Choroid plexus epithelial cell (primary cell): Measurements from ENCODE around the gene TCERG1L.
"Not testable (repeated sequence)": the region's sequence is repeated elsewhere in the genome, so short reads cannot be mapped to it uniquely, and the experiment has no call there.

Experiments
- DNase-seq: peaks from one replicate; pipeline ENCODE4 v3.0.0-alpha.2; 2010; ENCODE audit warnings: low read depth
- H3K4me3 ChIP-seq: 2 replicates; pipeline ENCODE4 v1.5.1; 2011; ENCODE audit warnings: low read depth, mild to moderate bottlenecking, control low read depth, low read length, moderate library complexity
- CTCF ChIP-seq: conservative IDR thresholded peaks from 2 replicates; pipeline ENCODE4 v1.5.1; 2011; ENCODE audit warnings: low read depth, mild to moderate bottlenecking, control low read depth, inconsistent platforms, low read length, moderate library complexity

TCERG1L gene

DNA sequence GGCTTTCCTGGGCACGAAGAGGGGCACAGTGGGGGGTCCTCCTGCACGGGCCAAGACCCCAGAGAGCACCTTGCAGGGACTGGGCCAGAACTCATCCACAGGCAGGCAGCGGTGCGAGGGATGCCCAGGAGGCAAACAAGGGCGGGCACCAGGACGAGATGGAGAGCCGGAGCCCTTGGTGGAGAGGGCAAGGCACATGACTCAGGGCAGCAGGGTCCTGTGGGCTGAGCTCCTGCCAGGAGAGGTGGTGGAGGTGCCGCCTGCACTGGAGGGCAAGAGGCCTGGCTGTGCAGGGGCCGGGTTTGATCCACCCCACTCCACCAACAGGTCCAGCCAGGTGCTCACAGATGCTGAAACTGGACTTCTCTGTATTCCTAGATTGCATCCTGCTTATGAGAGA, 170.9 kb downstream of the TCERG1L start:
- TF ChIP-seq CTCF = no peak
- H3K4me3 ChIP-seq = no peak overlapping the region
- DNase-seq = no peak

DNA sequence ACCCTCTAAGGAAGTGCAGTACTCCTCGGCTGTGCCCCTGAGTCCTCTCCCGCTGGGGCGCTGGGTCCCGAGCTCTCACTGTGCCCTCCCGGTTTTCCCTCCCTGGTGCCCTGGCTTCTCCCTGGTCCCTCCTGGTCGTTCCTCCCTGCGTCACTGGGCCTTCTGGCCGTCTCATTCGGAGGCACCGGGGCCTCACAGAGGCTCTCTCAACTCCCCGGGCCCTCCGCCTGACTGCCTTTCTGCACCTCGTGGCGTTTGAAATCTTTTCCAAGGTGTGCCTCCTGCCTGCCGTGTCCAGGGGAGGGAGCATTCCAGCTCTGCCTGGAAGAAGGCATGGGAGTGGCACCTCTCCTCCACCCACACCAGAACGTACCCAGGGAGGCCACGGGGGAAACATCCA, 174.3 kb downstream of the TCERG1L start:
- no peak for TF ChIP-seq CTCF
- H3K4me3 ChIP-seq = no peak overlapping the region
- no peak for DNase-seq

GRCh38 chr10:131136336-131136735, 175.2 kb downstream of the TCERG1L start:
- H3K4me3 ChIP-seq, DNase-seq: not testable (repeated sequence)

DNA sequence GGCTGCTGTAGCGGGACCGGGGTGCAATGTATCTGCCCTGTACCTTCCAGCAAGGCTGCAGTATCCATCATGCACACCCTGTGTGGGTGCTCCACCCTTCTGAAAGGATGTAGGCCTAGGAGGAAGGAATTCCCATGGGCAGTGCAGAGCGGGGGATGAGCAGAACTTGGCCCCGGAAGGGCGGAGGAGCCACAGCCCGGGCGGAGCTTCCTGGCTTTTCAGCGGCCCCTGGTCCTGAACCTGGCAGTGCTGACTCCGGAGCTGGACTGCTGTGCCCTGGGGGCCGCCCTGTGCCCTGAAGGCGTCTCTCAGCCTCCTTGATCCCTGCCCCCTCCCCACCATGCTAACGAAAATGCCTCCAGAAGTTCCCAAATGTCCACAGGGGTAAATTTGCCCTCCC, 175.8 kb downstream of the TCERG1L start:
- no peak for DNase-seq
- no peak for TF ChIP-seq CTCF
- no peak overlapping the region for H3K4me3 ChIP-seq

DNA sequence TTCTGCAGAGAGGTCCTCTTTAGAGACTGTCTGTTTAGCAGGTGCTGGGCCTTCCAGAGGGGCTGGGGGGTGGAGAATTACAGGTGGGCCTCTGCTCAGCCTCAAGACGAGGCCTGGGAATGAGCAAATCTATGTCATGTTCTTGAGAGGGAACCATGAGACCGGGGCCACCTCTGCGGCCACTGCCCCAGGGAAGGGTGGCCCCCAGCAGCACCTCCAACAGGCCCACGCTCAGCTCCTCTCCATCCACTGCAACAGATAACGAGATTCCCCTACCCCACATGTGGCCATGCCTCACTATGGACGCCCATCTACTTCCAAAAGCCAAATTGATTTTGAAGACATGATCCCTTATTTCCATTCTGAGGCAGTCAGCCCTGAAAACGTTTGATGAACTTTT, 176.9 kb downstream of the TCERG1L start:
- no peak for TF ChIP-seq CTCF

GRCh38 chr10:131134001-131134576, 177.4 kb downstream of the TCERG1L start:
- no peak overlapping the region for H3K4me3 ChIP-seq
- no peak for TF ChIP-seq CTCF
- DNase-seq = no peak

More for the DNA sequence above, 176.9 kb downstream of the TCERG1L start:
- DNase-seq = no peak
- no peak overlapping the region for H3K4me3 ChIP-seq

GRCh38 chr10:131132681-131133080, 178.8 kb downstream of the TCERG1L start:
- no peak for DNase-seq
- no peak for TF ChIP-seq CTCF
- no peak overlapping the region for H3K4me3 ChIP-seq
